NCI-H1436 treated with DMSO at 0.1 percent for 48 hours (cell line): ENCODE data around the gene BASP1.
"Not testable (repeated sequence)": the region's sequence is repeated elsewhere in the genome, so short reads cannot be mapped to it uniquely, and the experiment has no call there.

Source experiments
- DNase-seq: peaks from one replicate; lab custom pipeline; 2025; lab: John Stamatoyannopoulos, UW

Gene BASP1

GRCh38 chr5:17289681-17290539, 72.5 kb downstream of the BASP1 start:
- DNase-seq = no peak

GRCh38 chr5:17290540-17290974, 73.1 kb downstream of the BASP1 start:
- no peak for DNase-seq

- DNase-seq = no peak
Observed at GRCh38 chr5:17292434-17293015, 75.1 kb downstream of the BASP1 start.

GRCh38 chr5:17294639-17295311, 77.3 kb downstream of the BASP1 start:
- DNase-seq = no peak

- DNase-seq = no peak
Observed at GRCh38 chr5:17295671-17296070, 78.2 kb downstream of the BASP1 start.

GRCh38 chr5:17302106-17302505, 84.7 kb downstream of the BASP1 start:
- DNase-seq = no peak

- DNase-seq = no peak
Observed at GRCh38 chr5:17302604-17303003, 85.2 kb downstream of the BASP1 start.

GRCh38 chr5:17304282-17304681, 86.9 kb downstream of the BASP1 start:
- no peak for DNase-seq

- DNase-seq = no peak
Observed at GRCh38 chr5:17305017-17305416, 87.6 kb downstream of the BASP1 start.

GRCh38 chr5:17305964-17306725, 88.7 kb downstream of the BASP1 start:
- DNase-seq = no peak

- no peak for DNase-seq
Observed at GRCh38 chr5:17306726-17307091, 89.3 kb downstream of the BASP1 start.

- DNase-seq = not testable (repeated sequence)
Observed at GRCh38 chr5:17307440-17307839, 90.0 kb downstream of the BASP1 start.

- DNase-seq = no peak
Observed at GRCh38 chr5:17308326-17309065, 91.1 kb downstream of the BASP1 start.

- no peak for DNase-seq
Observed at GRCh38 chr5:17309462-17309861, 92.0 kb downstream of the BASP1 start.

- DNase-seq = not testable (repeated sequence)
Observed at GRCh38 chr5:17310502-17310901, 93.1 kb downstream of the BASP1 start.

GRCh38 chr5:17311811-17312210, 94.4 kb downstream of the BASP1 start:
- DNase-seq = not testable (repeated sequence)

- no peak for DNase-seq
Observed at GRCh38 chr5:17312358-17312757, 94.9 kb downstream of the BASP1 start.

- DNase-seq = peak; percentile 21
Observed at GRCh38 chr5:17314907-17315471, 97.6 kb downstream of the BASP1 start.

- DNase-seq = no peak
Observed at GRCh38 chr5:17315710-17316221, 98.3 kb downstream of the BASP1 start.

- DNase-seq = no peak
Observed at GRCh38 chr5:17316970-17317459, 99.6 kb downstream of the BASP1 start.

GRCh38 chr5:17317473-17317872, 100.0 kb downstream of the BASP1 start:
- no peak for DNase-seq
